HUES6 (cell line): Measurements from ENCODE around the gene UVRAG.
A peak's percentile ranks its signal among the peaks of the same experiment; 100 is the strongest.

Experiments
- H3K27ac ChIP-seq: 2 replicates; pipeline ENCODE4 v1.7.0; 2013; ENCODE audit warnings: low read depth, mild to moderate bottlenecking, low read length, inconsistent platforms
- H3K27me3 ChIP-seq: 2 replicates; pipeline ENCODE4 v1.6.1; 2013; ENCODE audit warnings: low read length; ENCODE audit not compliant: control insufficient read depth, insufficient read depth
- H3K36me3 ChIP-seq: 2 replicates; pipeline ENCODE4 v1.6.1; 2013; ENCODE audit warnings: low read length; ENCODE audit not compliant: control insufficient read depth, insufficient read depth
- H3K4me1 ChIP-seq: 2 replicates; pipeline ENCODE4 v1.6.1; 2013; ENCODE audit warnings: low read length; ENCODE audit not compliant: control insufficient read depth, insufficient read depth
- H3K4me3 ChIP-seq: 2 replicates; pipeline ENCODE4 v1.5.1; 2013; ENCODE audit warnings: low read depth, low read length
- H3K9ac ChIP-seq: one replicate; pipeline ENCODE4 v1.6.1; 2013; ENCODE audit warnings: mild to moderate bottlenecking, low read length
- H3K9me3 ChIP-seq: 2 replicates; pipeline ENCODE4 v1.6.1; 2013; ENCODE audit warnings: low read depth, low read length; ENCODE audit not compliant: control insufficient read depth, insufficient read depth

UVRAG gene

DNA sequence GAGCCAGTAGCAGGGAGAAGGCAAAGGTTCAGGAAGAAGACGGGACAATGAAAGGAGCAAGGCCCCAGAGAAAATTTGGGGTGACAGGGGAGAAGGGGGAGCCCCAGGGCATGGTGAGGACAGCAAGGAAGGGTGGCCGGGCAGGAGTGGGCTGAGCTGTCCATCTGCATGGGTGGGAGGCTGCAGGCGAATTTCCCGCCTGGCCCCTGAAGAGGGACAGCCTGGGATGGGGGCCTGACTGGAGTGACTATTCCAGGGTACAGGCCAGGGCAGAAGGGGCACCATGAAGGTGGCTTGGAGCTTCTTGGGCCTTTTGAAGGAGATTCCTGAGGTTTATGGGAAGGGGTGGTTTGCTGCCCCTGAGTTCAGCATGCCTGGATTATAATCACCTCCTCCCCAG is 335.1 kb downstream of the UVRAG start:
- no peaks in the 10 kb centered on the region for H3K36me3 ChIP-seq
- no peak overlapping the region for H3K4me3 ChIP-seq
- H3K4me1 ChIP-seq: peaks cover 17% of the 10 kb centered on the region; the same call in 1 of the 2 replicates
- no peaks in the 10 kb centered on the region for H3K9me3 ChIP-seq
- no peak overlapping the region for H3K9ac ChIP-seq
- no peak overlapping the region for H3K27ac ChIP-seq
- peaks cover 12% of the 10 kb centered on the region for H3K27me3 ChIP-seq

DNA sequence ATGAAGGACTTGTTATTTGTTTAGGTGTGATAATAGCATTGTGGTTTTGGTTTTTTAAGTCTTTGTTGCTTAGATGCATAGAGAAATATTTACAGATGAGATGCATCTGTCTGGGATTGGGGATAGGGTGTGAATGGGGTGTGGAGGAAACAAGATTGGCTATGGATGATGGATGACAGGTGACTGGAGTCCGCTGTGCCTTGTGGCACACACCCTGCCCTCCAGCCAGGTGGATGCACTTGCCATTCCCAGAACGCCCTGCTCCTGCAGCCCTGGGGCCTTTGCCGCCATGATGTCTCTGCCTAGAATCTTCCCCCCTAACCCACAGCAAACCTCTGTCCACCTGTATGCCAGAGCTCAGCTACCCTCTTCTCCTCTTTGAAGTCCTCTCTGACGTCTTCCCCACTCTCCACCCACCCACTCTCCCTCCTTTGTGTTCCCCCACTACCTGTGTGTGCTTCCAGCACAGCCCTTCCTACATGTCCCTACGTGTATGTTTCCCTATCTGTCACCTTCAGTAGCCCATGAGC is 336.6 kb downstream of the UVRAG start:
- no peak overlapping the region for H3K9ac ChIP-seq
- H3K4me1 ChIP-seq: peaks cover 17% of the 10 kb centered on the region; the same call in 1 of the 2 replicates

DNA sequence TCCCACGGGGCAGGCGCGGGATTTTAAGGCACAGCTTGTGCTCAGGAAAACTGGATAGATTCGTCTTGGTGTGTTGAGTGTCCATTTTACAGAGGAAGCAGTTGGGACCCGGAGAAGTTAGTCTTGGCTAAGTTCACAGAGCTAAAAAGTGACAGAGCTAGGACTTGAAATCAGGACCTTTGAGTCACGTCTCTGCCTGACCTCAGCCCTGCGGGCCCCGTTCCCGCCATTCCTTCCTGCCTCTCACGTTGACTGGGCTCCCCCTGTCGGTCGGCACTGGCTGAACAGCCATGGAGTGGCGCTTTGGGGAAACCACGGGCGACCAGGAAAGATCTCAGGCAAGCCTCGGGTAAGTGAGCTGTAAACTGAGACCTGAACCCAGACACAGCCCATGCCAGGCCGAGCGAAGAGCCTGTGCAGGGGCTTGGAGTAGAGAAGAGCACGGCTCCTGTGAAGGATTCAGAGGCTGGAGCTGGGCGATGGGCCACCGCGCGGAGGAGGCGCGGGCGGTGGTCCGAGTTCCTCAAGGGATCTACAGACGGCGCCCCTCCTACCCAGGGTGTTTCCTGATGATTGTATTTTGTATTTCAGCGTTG is 337.2 kb downstream of the UVRAG start:
- Histone ChIP-seq H3K36me3 (no peaks in the 10 kb centered on the region), H3K4me3 (peak overlapping the region; percentile 51), H3K9me3 (no peaks in the 10 kb centered on the region), H3K4me1 (peaks cover 17% of the 10 kb centered on the region; the same call in 1 of the 2 replicates), H3K9ac (peak overlapping the region; percentile 43), H3K27ac (no peak overlapping the region), H3K27me3 (peaks cover 12% of the 10 kb centered on the region)

More for the DNA sequence above, 336.6 kb downstream of the UVRAG start:
- H3K27me3 ChIP-seq: peaks cover 12% of the 10 kb centered on the region
- H3K36me3 ChIP-seq: no peaks in the 10 kb centered on the region
- no peaks in the 10 kb centered on the region for H3K9me3 ChIP-seq
- peak overlapping the region; percentile 51; the same call in 1 of the 2 replicates for H3K4me3 ChIP-seq
- no peak overlapping the region for H3K27ac ChIP-seq

DNA sequence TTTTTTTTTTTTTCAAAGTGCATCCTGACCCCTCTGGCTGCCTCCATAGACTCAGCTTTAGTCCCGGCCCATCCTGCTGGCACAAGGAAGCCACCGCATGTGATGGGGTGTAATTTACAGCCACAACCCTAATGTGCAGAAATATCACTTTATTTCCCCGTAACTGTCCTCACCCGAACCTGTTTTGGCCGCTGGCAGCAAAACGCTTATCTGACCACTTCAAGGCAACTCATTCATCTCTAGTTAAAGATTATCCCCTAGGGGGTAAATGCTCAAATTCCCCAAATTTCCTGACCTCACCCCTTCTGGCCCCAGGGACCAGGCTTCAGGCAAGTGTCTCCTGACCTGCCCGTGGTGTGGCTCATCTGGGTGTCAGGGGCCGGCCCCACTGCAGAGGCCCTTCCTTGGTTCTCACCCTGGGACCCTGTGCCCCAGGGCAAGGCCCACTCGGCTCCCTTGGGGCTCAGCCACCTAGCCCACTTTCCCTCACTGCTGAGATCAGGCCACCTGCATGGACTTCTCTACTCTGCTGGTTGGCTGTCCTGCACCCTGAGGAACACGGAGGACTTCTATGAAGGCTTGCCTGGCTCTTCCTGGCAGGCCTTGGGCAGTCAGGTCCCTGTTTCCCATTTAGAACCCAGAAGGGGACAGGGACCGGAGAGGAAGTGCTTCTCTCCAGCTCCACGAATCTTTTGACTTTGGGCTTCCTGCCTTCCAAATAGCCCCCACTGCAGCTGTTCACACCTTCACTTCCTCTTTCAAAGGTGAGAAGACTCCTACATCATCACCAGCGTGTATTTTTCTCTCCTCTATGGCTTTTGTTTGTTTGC is 337.9 kb downstream of the UVRAG start:
- H3K27me3 ChIP-seq: peaks cover 12% of the 10 kb centered on the region
- H3K36me3 ChIP-seq: no peaks in the 10 kb centered on the region
- no peak overlapping the region for H3K9ac ChIP-seq
- H3K27ac ChIP-seq: no peak overlapping the region
- peaks cover 17% of the 10 kb centered on the region; the same call in 1 of the 2 replicates for H3K4me1 ChIP-seq
- H3K4me3 ChIP-seq: peak overlapping the region; percentile 51
- no peaks in the 10 kb centered on the region for H3K9me3 ChIP-seq

GRCh38 chr11:76153571-76153923 is 338.5 kb downstream of the UVRAG start:
- H3K27ac ChIP-seq: no peak overlapping the region

GRCh38 chr11:76155500-76156227 is 340.7 kb downstream of the UVRAG start:
- no peaks in the 10 kb centered on the region for H3K9me3 ChIP-seq
- peaks cover 12% of the 10 kb centered on the region for H3K27me3 ChIP-seq
- H3K36me3 ChIP-seq: no peaks in the 10 kb centered on the region
- H3K9ac ChIP-seq: no peak overlapping the region
- no peak overlapping the region for H3K4me3 ChIP-seq
- no peak overlapping the region for H3K27ac ChIP-seq
- H3K4me1 ChIP-seq: peaks cover 17% of the 10 kb centered on the region; the same call in 1 of the 2 replicates

More at GRCh38 chr11:76153571-76153923, 338.5 kb downstream of the UVRAG start:
- H3K9me3 ChIP-seq: no peaks in the 10 kb centered on the region
- peaks cover 12% of the 10 kb centered on the region for H3K27me3 ChIP-seq
- no peaks in the 10 kb centered on the region for H3K36me3 ChIP-seq
- H3K9ac ChIP-seq: no peak overlapping the region
- no peak overlapping the region for H3K4me3 ChIP-seq
- H3K4me1 ChIP-seq: peaks cover 17% of the 10 kb centered on the region; the same call in 1 of the 2 replicates

DNA sequence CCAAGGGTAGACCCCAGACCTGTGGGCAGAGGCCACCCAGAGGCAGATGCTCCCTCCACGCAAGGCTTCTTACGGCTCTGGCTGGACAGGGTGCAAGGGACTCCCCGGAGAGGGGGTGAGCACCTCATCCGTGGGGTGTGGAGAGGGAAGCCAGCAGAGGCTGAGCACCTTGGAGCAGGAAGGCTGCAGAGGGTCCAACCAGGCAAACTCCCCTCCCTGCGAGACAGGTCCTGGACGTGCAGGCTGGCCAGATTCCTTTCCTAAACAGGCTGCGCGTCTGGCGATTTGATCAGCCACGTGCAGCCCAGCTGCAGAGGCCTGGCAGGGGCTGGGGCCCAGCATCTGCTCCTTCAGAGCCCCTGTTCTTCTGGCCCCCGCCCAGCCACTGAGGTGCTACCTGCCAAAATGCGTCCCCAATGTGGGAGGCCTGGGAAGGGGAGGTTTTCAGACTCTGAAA is 342.0 kb downstream of the UVRAG start:
- peaks cover 4% of the 10 kb centered on the region; the same call in 1 of the 2 replicates for H3K27me3 ChIP-seq
- no peaks in the 10 kb centered on the region for H3K9me3 ChIP-seq
- no peak overlapping the region for H3K9ac ChIP-seq
- no peaks in the 10 kb centered on the region for H3K36me3 ChIP-seq
- H3K4me1 ChIP-seq: peaks cover 14% of the 10 kb centered on the region; the same call in 1 of the 2 replicates
- H3K27ac ChIP-seq: no peak overlapping the region
- H3K4me3 ChIP-seq: no peak overlapping the region

GRCh38 chr11:76157891-76158290 is 342.9 kb downstream of the UVRAG start:
- H3K9ac ChIP-seq: no peak overlapping the region
- H3K9me3 ChIP-seq: no peaks in the 10 kb centered on the region
- no peak overlapping the region for H3K4me3 ChIP-seq
- peaks cover 10% of the 10 kb centered on the region; the same call in 1 of the 2 replicates for H3K4me1 ChIP-seq
- H3K36me3 ChIP-seq: no peaks in the 10 kb centered on the region
- H3K27me3 ChIP-seq: no peaks in the 10 kb centered on the region
- H3K27ac ChIP-seq: no peak overlapping the region

- 0 out of 2 replicates have a peak, but pooled peaks cover 1% of the 10 kb centered on the region for H3K27me3 ChIP-seq
- no peak overlapping the region for H3K4me3 ChIP-seq
- H3K36me3 ChIP-seq: no peaks in the 10 kb centered on the region
- H3K4me1 ChIP-seq: peaks cover 3% of the 10 kb centered on the region; the same call in 1 of the 2 replicates
- no peak overlapping the region for H3K9ac ChIP-seq
- H3K27ac ChIP-seq: no peak overlapping the region
- no peaks in the 10 kb centered on the region for H3K9me3 ChIP-seq
Measured at GRCh38 chr11:76158394-76159302, 343.6 kb downstream of the UVRAG start.
